AG10803 (cell line): ENCODE results near the gene EMP1.

ENCODE experiments used
- DNase-seq: peaks from one replicate; pipeline ENCODE4 v3.0.0; 2010; ENCODE audit warnings: low read depth
- H3K4me3 ChIP-seq: 2 replicates; pipeline ENCODE4 v1.5.1; 2011; ENCODE audit warnings: mild to moderate bottlenecking, low read length, control low read depth
- TF ChIP-seq, protein P1 (sequence below): conservative IDR thresholded peaks from 2 replicates; pipeline ENCODE4 v1.5.1; 2011; ENCODE audit warnings: mild to moderate bottlenecking, low read length, control low read depth, inconsistent platforms

The EMP1 gene

DNA sequence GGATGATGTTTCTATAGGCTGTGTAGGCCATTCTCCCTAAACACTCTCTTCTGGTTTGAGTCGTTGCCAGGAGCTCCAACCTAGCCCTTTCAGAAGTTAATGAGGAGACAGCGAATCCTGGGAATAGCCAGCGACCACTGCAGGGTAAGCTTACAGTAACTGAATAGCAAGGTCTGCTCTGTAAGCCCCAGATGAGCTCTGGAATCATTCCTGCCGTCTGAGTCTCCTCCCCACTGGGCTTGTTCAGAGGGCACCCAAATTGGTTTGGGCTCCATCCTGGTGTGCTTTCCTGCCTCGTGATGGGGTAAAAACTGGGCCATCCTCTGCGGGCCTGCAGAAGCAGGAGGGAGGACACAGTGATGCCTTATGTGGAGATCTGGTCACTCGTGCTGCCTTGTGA, 43.3 kb upstream of the EMP1 start:
- DNase-seq: no peak
- TF ChIP-seq, protein P1, sequence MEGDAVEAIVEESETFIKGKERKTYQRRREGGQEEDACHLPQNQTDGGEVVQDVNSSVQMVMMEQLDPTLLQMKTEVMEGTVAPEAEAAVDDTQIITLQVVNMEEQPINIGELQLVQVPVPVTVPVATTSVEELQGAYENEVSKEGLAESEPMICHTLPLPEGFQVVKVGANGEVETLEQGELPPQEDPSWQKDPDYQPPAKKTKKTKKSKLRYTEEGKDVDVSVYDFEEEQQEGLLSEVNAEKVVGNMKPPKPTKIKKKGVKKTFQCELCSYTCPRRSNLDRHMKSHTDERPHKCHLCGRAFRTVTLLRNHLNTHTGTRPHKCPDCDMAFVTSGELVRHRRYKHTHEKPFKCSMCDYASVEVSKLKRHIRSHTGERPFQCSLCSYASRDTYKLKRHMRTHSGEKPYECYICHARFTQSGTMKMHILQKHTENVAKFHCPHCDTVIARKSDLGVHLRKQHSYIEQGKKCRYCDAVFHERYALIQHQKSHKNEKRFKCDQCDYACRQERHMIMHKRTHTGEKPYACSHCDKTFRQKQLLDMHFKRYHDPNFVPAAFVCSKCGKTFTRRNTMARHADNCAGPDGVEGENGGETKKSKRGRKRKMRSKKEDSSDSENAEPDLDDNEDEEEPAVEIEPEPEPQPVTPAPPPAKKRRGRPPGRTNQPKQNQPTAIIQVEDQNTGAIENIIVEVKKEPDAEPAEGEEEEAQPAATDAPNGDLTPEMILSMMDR: no peak
- no peak overlapping the region for H3K4me3 ChIP-seq

DNA sequence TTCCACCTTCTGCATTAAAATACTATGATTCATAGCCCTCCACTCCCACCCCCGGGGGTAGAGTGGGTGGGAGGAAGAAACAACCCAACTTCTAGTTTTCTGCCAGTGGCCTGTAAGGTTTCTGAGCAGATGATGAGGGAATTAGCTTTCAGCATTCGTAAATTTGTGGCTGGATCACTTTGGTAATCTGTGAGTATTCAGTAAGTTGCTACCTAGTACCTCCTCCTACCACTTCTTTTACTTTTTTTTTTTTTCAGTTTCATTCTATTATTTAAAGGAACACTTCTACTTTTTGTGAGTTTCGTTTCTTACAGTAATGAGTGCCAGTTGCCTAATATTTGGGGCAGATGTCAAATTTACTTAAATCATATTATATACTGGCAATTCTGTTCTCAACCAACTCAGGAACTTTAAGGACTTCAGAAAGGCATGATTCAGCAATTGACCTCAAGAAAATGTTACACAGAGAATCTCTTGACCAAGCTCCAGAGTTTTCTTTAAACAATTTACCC, 42.4 kb upstream of the EMP1 start:
- no peak overlapping the region for H3K4me3 ChIP-seq
- peak; percentile 54 for DNase-seq
- TF ChIP-seq, protein P1: no peak

DNA sequence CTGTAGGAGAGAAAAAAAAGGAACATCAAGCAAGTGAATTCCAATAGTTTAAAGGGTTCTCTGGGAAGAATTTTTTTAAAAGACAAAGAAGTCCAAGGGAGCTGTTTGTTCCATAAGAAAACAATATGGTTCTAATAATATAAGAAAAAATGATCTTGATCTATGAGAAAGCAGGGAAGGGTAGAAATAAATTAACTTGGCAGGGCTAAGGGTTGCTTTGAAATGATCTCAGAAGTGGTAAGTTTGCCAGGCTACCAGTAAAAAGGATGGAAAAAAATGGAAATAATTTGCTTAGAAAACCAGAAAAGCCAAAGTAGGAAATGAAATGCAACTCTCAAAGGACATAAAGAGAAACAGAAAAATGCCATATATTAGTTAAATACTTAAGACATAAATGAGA, 41.7 kb upstream of the EMP1 start:
- TF ChIP-seq, protein P1: no peak
- no peak overlapping the region for H3K4me3 ChIP-seq
- DNase-seq: no peak

DNA sequence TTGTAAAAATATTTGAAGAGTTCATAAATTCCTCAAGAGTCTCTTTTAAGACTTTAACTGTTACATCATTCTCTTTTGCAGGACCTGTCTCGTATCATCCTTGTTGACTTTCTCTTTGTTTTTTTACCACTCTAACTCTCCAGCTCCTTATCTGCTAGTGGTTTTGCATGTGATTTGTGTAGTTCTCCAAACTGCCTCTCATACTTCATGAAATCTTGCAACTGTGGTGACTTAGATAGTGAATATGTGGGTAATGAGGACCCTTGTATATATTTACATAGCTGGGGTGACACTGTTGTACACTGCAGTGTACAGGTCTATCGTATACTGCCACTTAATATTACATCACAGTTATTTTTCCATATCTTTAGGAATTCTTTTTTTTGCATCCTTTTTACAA, 40.2 kb upstream of the EMP1 start:
- H3K4me3 ChIP-seq: no peak overlapping the region
- DNase-seq: no peak
- TF ChIP-seq, protein P1: no peak

DNA sequence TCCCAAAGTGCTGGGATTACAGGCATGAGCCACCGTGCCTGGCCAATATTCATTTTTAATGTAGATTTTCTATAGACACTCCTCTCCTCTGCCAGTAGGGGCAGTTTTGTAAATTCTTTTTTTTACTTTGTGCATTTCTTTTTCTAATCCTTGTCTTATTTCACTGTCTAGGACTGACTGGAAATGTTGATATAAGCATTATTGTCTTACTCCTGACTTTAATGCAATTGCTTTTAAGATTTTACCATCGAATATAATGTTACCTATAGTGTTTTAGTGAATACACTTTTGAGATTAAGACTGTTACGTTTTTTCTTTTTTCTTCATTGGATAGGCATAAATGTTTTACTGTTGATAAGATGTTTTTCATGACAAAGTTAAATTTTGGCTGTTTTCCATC, 35.4 kb upstream of the EMP1 start:
- H3K4me3 ChIP-seq: no peak overlapping the region
- no peak for DNase-seq
- TF ChIP-seq, protein P1: peak; percentile 34

DNA sequence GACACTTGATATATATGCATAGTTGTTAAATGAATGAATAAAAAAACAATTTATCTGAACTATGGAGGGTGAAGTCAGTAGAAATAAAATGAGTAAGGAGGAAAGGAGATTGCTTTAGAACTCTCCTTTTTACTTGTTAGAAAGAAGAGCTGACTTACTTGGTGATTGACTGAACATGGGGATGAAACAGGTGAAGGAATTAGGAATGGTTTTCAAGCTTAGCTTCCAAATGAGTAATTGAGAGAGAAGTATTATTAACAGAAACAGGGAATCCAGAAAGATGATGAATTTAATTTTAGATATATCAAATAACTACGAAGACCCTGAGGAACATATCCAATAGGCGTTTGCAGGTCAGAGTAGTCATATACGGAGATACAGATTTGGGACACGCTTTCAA, 33.6 kb upstream of the EMP1 start:
- H3K4me3 ChIP-seq: no peak overlapping the region
- no peak for DNase-seq
- TF ChIP-seq, protein P1: no peak

DNA sequence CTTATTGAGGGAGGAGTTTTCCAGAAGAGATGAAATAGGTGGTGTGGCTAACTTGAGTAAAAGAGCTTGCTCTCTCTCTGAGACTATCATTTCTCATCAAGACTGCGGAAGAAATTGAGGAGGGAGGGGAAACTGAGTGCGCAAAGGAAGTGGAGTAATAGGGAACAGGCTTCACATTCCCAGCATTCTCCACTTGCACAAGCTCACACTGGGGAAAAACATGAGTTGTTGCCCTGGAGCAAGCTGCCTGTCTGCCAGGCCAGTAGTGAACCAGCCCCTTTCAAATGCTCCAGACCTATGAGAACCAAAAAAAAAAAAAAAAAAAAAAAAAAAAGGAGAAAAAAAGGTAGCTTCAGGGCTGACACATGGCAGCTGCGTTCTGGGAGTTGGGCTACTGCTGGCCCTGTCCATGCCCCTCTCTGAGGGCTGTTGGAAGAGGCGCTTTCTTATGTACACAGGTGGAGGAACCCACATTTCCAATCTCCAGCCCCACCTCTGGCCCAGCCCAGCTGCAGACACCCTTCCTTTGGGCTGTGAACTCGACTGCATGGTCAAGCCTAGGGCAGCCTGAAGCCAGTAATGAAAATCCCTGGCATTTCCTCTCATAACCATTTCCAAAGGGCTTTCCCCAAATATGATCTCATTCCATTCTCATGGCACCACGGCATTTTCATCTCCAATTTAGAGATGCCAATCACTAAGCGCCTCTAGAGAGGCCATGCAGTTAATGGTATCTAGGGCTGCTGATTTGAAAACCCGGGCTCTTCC, 32.5 kb upstream of the EMP1 start:
- TF ChIP-seq, protein P1: no peak
- H3K4me3 ChIP-seq: no peak overlapping the region
- DNase-seq: peak; percentile 39
